Measurements from ENCODE around the gene NR0B2. TPM values are rescaled to one million over a fixed set of nuclear protein-coding genes. Genes with fewer than 3 reads are reported as not detected.
A peak's percentile ranks its signal among the peaks of the same experiment; 100 is the strongest.

Gene NR0B2
- total and polyA plus RNA-seq, 2 of the 13 experiments (the other 11 are each of a cell fraction or from before 2014, with no cell fraction given) = 72.5 to 133 TPM

- TF ChIP-seq SP5 (CRISPR knock-in tag; IDR thresholded peaks at IDR 0.05; ENCODE audit: borderline replicate concordance, low read depth) = no peak; the same call in 1 of the 2 replicates
- TF ChIP-seq HDAC2 (CRISPR knock-in tag; IDR thresholded peaks at IDR 0.05) = peak; percentile 49; the same call in 1 of the 2 replicates
- no peak for TF ChIP-seq MBNL3 (CRISPR knock-in tag; conservative IDR thresholded peaks at IDR 0.05)
- TF ChIP-seq ZNF33A (CRISPR knock-in tag; IDR thresholded peaks at IDR 0.05; ENCODE audit: borderline replicate concordance) = no peak
- no peak for TF ChIP-seq DMTF1 (CRISPR knock-in tag; IDR thresholded peaks at IDR 0.05)
- 0 out of 2 replicates have a peak, but pooled peaks have one; percentile 14 for TF ChIP-seq FOSL1 (CRISPR knock-in tag; IDR thresholded peaks at IDR 0.05; ENCODE audit: borderline replicate concordance)
- no peak; the same call in 1 of the 2 replicates for TF ChIP-seq ATF5 (CRISPR knock-in tag; IDR thresholded peaks at IDR 0.05; ENCODE audit: low read depth)
- no peak for TF ChIP-seq SP140L (CRISPR knock-in tag; IDR thresholded peaks at IDR 0.05; ENCODE audit: borderline replicate concordance)
- peak; percentile 88 for TF ChIP-seq ZNF589 (CRISPR knock-in tag; conservative IDR thresholded peaks at IDR 0.05)
- no peak for TF ChIP-seq ASH2L (IDR thresholded peaks at IDR 0.05; ENCODE audit: insufficient read length, low read depth, low read length)
- peak; percentile 99 for TF ChIP-seq ZNF547 (CRISPR knock-in tag; IDR thresholded peaks at IDR 0.05)
- TF ChIP-seq FOXJ3 (CRISPR knock-in tag; IDR thresholded peaks at IDR 0.05; ENCODE audit: borderline replicate concordance) = no peak
- no peak; the same call in 1 of the 2 replicates for TF ChIP-seq EEA1 (CRISPR knock-in tag; IDR thresholded peaks at IDR 0.05; ENCODE audit: borderline replicate concordance)
- peak; percentile 75; the same call in 1 of the 2 replicates for TF ChIP-seq ZZZ3 (CRISPR knock-in tag; IDR thresholded peaks at IDR 0.05; ENCODE audit: borderline replicate concordance)
- no peak for TF ChIP-seq ZNF713 (CRISPR knock-in tag; IDR thresholded peaks at IDR 0.05)
- TF ChIP-seq ZNF512 (CRISPR knock-in tag; IDR thresholded peaks at IDR 0.05) = no peak
- TF ChIP-seq SIN3B (IDR thresholded peaks at IDR 0.05; ENCODE audit: low read length) = no peak
- TF ChIP-seq ZBTB38 (CRISPR knock-in tag; IDR thresholded peaks at IDR 0.05) = peak; percentile 79
- TF ChIP-seq ARID2 (CRISPR knock-in tag; IDR thresholded peaks at IDR 0.05; ENCODE audit: borderline replicate concordance) = peak; percentile 69; the same call in 1 of the 2 replicates
- peak; percentile 75 for TF ChIP-seq UBTF (CRISPR knock-in tag; IDR thresholded peaks at IDR 0.05)
Measured at GRCh38 chr1:26921540-26922430, 8.0 kb upstream of the NR0B2 start, which contains the start of gene NUDC (continued).

Measured in HepG2 (cell line).